ENCODE measurements around the gene EDN2.

Gene EDN2

GRCh38 chr1:41483960-41484401 is 502 bp downstream of the EDN2 start:
- Mint-ChIP-seq H3K9me3 (no peaks in the 10 kb centered on the region), H3K27me3 (peaks cover 2% of the 10 kb centered on the region), H3K36me3 (no peaks in the 10 kb centered on the region), H3K4me3 (no peak overlapping the region), H3K27ac (no peak overlapping the region), H3K4me1 (no peaks in the 10 kb centered on the region)

- Mint-ChIP-seq H3K9me3 (no peaks in the 10 kb centered on the region), H3K4me1 (no peaks in the 10 kb centered on the region), H3K36me3 (no peaks in the 10 kb centered on the region), H3K27me3 (peaks cover 2% of the 10 kb centered on the region), H3K4me3 (no peak overlapping the region), H3K27ac (no peak overlapping the region)
Measured at GRCh38 chr1:41483001-41483850, 1.3 kb downstream of the EDN2 start.

GRCh38 chr1:41482001-41482765 is 2.3 kb downstream of the EDN2 start:
- H3K9me3 Mint-ChIP-seq, result no peaks in the 10 kb centered on the region
- H3K36me3 Mint-ChIP-seq, result no peaks in the 10 kb centered on the region
- no peaks in the 10 kb centered on the region for H3K4me1 Mint-ChIP-seq
- H3K4me3 Mint-ChIP-seq, result no peak overlapping the region
- H3K27ac Mint-ChIP-seq, result no peak overlapping the region
- H3K27me3 Mint-ChIP-seq, result peaks cover 2% of the 10 kb centered on the region

- Mint-ChIP-seq H3K27me3 (peaks cover 2% of the 10 kb centered on the region), H3K4me3 (no peak overlapping the region), H3K36me3 (no peaks in the 10 kb centered on the region), H3K4me1 (no peaks in the 10 kb centered on the region), H3K9me3 (no peaks in the 10 kb centered on the region), H3K27ac (no peak overlapping the region)
Measured at GRCh38 chr1:41481109-41481775, 3.2 kb downstream of the EDN2 start.

GRCh38 chr1:41480204-41481108 is 4.0 kb downstream of the EDN2 start:
- Mint-ChIP-seq H3K27me3 (no peaks in the 10 kb centered on the region), H3K27ac (no peak overlapping the region), H3K36me3 (no peaks in the 10 kb centered on the region), H3K9me3 (no peaks in the 10 kb centered on the region), H3K4me3 (no peak overlapping the region), H3K4me1 (no peaks in the 10 kb centered on the region)

- Mint-ChIP-seq H3K4me1 (no peaks in the 10 kb centered on the region), H3K4me3 (no peak overlapping the region), H3K36me3 (no peaks in the 10 kb centered on the region), H3K9me3 (no peaks in the 10 kb centered on the region), H3K27me3 (no peaks in the 10 kb centered on the region), H3K27ac (no peak overlapping the region)
Measured at GRCh38 chr1:41479808-41480160, 4.7 kb downstream of the EDN2 start.

GRCh38 chr1:41479000-41479807 is 5.3 kb downstream of the EDN2 start:
- Mint-ChIP-seq H3K27ac (no peak overlapping the region), H3K27me3 (no peaks in the 10 kb centered on the region), H3K4me3 (no peak overlapping the region), H3K36me3 (no peaks in the 10 kb centered on the region), H3K4me1 (no peaks in the 10 kb centered on the region), H3K9me3 (no peaks in the 10 kb centered on the region)

GRCh38 chr1:41478118-41478748 is 6.2 kb downstream of the EDN2 start:
- no peaks in the 10 kb centered on the region for H3K9me3 Mint-ChIP-seq
- H3K27me3 Mint-ChIP-seq, result no peaks in the 10 kb centered on the region
- H3K36me3 Mint-ChIP-seq, result no peaks in the 10 kb centered on the region
- H3K4me1 Mint-ChIP-seq, result no peaks in the 10 kb centered on the region
- H3K27ac Mint-ChIP-seq, result no peak overlapping the region
- no peak overlapping the region for H3K4me3 Mint-ChIP-seq

GRCh38 chr1:41476807-41477361 is 7.6 kb downstream of the EDN2 start:
- Mint-ChIP-seq H3K27ac (no peak overlapping the region), H3K9me3 (no peaks in the 10 kb centered on the region), H3K4me1 (no peaks in the 10 kb centered on the region), H3K4me3 (no peak overlapping the region), H3K36me3 (no peaks in the 10 kb centered on the region), H3K27me3 (no peaks in the 10 kb centered on the region)

- Mint-ChIP-seq H3K4me3 (no peak overlapping the region), H3K27ac (no peak overlapping the region), H3K27me3 (no peaks in the 10 kb centered on the region), H3K9me3 (no peaks in the 10 kb centered on the region), H3K36me3 (no peaks in the 10 kb centered on the region), H3K4me1 (no peaks in the 10 kb centered on the region)
Measured at GRCh38 chr1:41475859-41476567, 8.5 kb downstream of the EDN2 start.

- Mint-ChIP-seq H3K27me3 (no peaks in the 10 kb centered on the region), H3K36me3 (no peaks in the 10 kb centered on the region), H3K27ac (no peak overlapping the region), H3K9me3 (no peaks in the 10 kb centered on the region), H3K4me3 (no peak overlapping the region), H3K4me1 (no peaks in the 10 kb centered on the region)
Measured at GRCh38 chr1:41475346-41475745, 9.1 kb downstream of the EDN2 start.

GRCh38 chr1:41474490-41475271 is 9.8 kb downstream of the EDN2 start:
- H3K27ac Mint-ChIP-seq, result no peak overlapping the region
- H3K4me3 Mint-ChIP-seq, result no peak overlapping the region
- no peaks in the 10 kb centered on the region for H3K4me1 Mint-ChIP-seq
- H3K9me3 Mint-ChIP-seq, result no peaks in the 10 kb centered on the region
- no peaks in the 10 kb centered on the region for H3K36me3 Mint-ChIP-seq
- H3K27me3 Mint-ChIP-seq, result no peaks in the 10 kb centered on the region

Data from activated naive CD4-positive, alpha-beta T cell treated with anti-CD3 and anti-CD28 coated beads, Interleukin-2, amount 50 U/mL, for 24 hours (primary cell).